OCI-LY1 (cell line): Measurements from ENCODE around the gene KLHL40.

Experiments used
- H2AFZ ChIP-seq: fragments of 200-600 bp; sonication (generic), shearing (Covaris generic); 2 replicates; pipeline ENCODE4 v1.6.0; 2014; ENCODE audit warnings: antibody characterized with exemption, mild to moderate bottlenecking, low read length
- H3F3A ChIP-seq: fragments of 200-600 bp; sonication (generic), shearing (Covaris generic); 2 replicates; pipeline ENCODE4 v1.6.0; 2014; ENCODE audit warnings: mild to moderate bottlenecking, antibody characterized with exemption, low read length, moderate library complexity; ENCODE audit not compliant: insufficient read depth
- H3K27ac ChIP-seq: fragments of 200-600 bp; sonication (generic); 2 replicates; pipeline ENCODE4 v1.5.1; 2014; ENCODE audit warnings: low read length, mixed run types, mild to moderate bottlenecking, low read depth; ENCODE audit not compliant: poor library complexity, severe bottlenecking
- H3K27me3 ChIP-seq: fragments of 200-600 bp; sonication (generic); 2 replicates; pipeline ENCODE4 v1.6.0; 2014; ENCODE audit warnings: antibody characterized with exemption, mild to moderate bottlenecking, low read length, moderate library complexity; ENCODE audit not compliant: insufficient read depth
- H3K36me3 ChIP-seq: fragments of 200-600 bp; sonication (generic); 2 replicates; pipeline ENCODE4 v1.6.1; 2014; ENCODE audit warnings: mild to moderate bottlenecking, antibody characterized with exemption, low read length, moderate library complexity, mixed read lengths; ENCODE audit not compliant: insufficient read depth
- H3K4me1 ChIP-seq: fragments of 200-600 bp; sonication (generic); 2 replicates; pipeline ENCODE4 v1.5.1; 2014; ENCODE audit warnings: mild to moderate bottlenecking, low read length, moderate library complexity; ENCODE audit not compliant: insufficient read depth, severe bottlenecking
- H3K4me2 ChIP-seq: fragments of 200-600 bp; sonication (generic), shearing (Covaris generic); 2 replicates; pipeline ENCODE4 v1.6.1; 2014; ENCODE audit warnings: low read length
- H3K4me3 ChIP-seq: fragments of 200-600 bp; sonication (generic); 2 replicates; pipeline ENCODE4 v1.5.1; 2014; ENCODE audit warnings: low read length, low read depth, mild to moderate bottlenecking, mixed read lengths; ENCODE audit not compliant: poor library complexity, severe bottlenecking
- H3K79me2 ChIP-seq: fragments of 200-600 bp; shearing (Covaris generic); 2 replicates; pipeline ENCODE4 v1.6.1; 2016; ENCODE audit warnings: mixed run types, low read length, mixed read lengths; ENCODE audit not compliant: insufficient read depth
- H3K9ac ChIP-seq: fragments of 200-600 bp; sonication (generic), shearing (Covaris generic); 2 replicates; pipeline ENCODE4 v1.6.1; 2014; ENCODE audit warnings: mild to moderate bottlenecking, low read length, mixed read lengths
- H3K9me2 ChIP-seq: fragments of 200-600 bp; sonication (generic), shearing (Covaris generic); 2 replicates; pipeline ENCODE4 v1.6.1; 2014; ENCODE audit warnings: low read depth, mild to moderate bottlenecking, low read length, mixed read lengths
- H3K9me3 ChIP-seq: fragments of 200-600 bp; shearing (Covaris generic); 2 replicates; pipeline ENCODE4 v1.6.1; 2014; ENCODE audit warnings: low read length, mixed read lengths
- H4K20me1 ChIP-seq: fragments of 200-600 bp; sonication (generic), shearing (Covaris generic); 2 replicates; pipeline ENCODE4 v1.6.0; 2016; ENCODE audit warnings: mild to moderate bottlenecking, low read length; ENCODE audit not compliant: insufficient read depth
- EZH2 ChIP-seq: fragments of 200-600 bp; sonication (generic), shearing (Covaris generic); IDR thresholded peaks from 2 replicates; pipeline ENCODE4 v1.8.0; 2017; ENCODE audit warnings: borderline replicate concordance, mixed run types, mild to moderate bottlenecking, antibody characterized with exemption, low read length, moderate library complexity, mixed read lengths
- TF ChIP-seq, protein P1 (sequence below): fragments of 200-600 bp; sonication (generic), shearing (Covaris generic); IDR thresholded peaks from 2 replicates; pipeline ENCODE4 v1.5.1; 2017; ENCODE audit warnings: mild to moderate bottlenecking, antibody characterized with exemption, low read length, moderate library complexity, mixed read lengths

KLHL40 gene

DNA sequence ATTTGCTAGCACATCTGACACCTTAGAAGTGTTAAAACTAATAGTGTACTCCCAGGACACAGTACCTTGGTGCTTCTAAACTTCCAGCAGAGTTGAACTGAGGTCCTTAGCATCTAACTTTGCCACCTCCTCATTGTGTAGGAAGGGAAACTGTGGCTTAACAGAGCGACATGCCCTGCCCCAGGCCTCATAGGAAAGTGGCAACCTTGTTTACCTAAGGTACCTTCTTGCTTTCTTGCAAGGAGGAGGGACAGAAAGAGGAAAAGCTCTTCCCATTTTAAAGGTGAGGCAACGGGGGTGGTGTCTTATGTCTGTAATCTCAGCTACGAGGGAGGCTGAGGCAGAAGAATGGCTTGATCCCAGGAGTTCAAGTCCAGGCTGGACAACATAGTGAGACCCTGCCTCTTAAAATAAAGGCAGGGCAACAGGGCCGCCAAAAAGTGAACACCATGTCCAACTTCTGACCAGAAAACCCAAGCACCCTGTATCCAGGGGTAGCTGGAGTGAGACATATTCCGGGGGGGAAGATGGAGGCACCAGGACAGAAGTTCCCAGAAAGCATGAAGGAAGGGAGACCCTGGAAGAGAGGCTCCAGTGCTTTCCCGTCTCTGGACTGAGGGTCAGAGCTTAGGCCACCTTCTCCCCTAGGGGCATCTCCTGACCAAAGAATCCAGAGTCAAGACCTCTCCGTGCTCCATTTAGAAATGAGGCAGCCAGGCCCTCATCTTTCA, 540 bp upstream of the KLHL40 start:
- Histone ChIP-seq H3F3A (no peaks in the 10 kb centered on the region), H3K9me3 (no peaks in the 10 kb centered on the region), H3K27ac (no peak overlapping the region), H3K4me2 (no peak overlapping the region), H3K27me3 (no peaks in the 10 kb centered on the region), H3K79me2 (no peaks in the 10 kb centered on the region), H2AFZ (no peak overlapping the region), H3K9me2 (no peaks in the 10 kb centered on the region), H3K9ac (no peak overlapping the region), H3K36me3 (no peaks in the 10 kb centered on the region), H3K4me1 (no peaks in the 10 kb centered on the region), H3K4me3 (no peak overlapping the region), H4K20me1 (no peaks in the 10 kb centered on the region)
- TF ChIP-seq EZH2, result no peak
- TF ChIP-seq, protein P1, sequence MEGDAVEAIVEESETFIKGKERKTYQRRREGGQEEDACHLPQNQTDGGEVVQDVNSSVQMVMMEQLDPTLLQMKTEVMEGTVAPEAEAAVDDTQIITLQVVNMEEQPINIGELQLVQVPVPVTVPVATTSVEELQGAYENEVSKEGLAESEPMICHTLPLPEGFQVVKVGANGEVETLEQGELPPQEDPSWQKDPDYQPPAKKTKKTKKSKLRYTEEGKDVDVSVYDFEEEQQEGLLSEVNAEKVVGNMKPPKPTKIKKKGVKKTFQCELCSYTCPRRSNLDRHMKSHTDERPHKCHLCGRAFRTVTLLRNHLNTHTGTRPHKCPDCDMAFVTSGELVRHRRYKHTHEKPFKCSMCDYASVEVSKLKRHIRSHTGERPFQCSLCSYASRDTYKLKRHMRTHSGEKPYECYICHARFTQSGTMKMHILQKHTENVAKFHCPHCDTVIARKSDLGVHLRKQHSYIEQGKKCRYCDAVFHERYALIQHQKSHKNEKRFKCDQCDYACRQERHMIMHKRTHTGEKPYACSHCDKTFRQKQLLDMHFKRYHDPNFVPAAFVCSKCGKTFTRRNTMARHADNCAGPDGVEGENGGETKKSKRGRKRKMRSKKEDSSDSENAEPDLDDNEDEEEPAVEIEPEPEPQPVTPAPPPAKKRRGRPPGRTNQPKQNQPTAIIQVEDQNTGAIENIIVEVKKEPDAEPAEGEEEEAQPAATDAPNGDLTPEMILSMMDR, result no peak

DNA sequence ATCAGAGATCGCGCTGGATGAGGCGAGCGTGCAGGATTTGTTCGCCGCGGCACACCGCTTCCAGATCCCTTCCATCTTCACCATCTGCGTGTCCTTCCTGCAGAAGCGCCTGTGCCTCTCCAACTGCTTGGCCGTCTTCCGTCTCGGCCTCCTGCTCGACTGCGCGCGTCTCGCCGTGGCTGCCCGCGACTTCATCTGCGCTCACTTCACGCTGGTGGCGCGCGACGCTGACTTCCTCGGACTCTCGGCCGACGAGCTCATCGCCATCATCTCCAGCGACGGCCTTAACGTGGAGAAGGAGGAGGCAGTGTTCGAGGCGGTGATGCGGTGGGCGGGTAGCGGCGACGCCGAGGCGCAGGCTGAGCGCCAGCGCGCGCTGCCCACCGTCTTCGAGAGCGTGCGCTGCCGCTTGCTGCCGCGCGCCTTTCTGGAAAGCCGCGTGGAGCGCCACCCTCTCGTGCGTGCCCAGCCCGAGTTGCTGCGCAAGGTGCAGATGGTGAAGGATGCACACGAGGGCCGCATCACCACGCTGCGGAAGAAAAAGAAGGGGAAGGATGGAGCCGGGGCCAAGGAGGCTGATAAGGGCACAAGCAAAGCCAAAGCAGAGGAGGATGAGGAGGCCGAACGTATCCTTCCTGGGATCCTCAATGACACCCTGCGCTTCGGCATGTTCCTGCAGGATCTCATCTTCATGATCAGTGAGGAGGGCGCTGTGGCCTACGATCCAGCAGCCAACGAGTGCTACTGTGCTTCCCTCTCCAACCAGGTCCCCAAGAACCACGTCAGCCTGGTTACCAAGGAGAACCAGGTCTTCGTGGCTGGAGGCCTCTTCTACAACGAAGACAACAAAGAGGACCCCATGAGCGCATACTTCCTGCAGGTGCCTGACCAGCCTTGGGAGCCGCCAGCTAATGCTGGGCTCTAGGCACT, 819 bp downstream of the KLHL40 start:
- Histone ChIP-seq H3K9me2 (no peaks in the 10 kb centered on the region), H3F3A (no peaks in the 10 kb centered on the region), H4K20me1 (no peaks in the 10 kb centered on the region), H3K27ac (no peak overlapping the region), H3K9me3 (no peaks in the 10 kb centered on the region), H3K79me2 (no peaks in the 10 kb centered on the region), H3K36me3 (no peaks in the 10 kb centered on the region), H2AFZ (no peak overlapping the region), H3K9ac (no peak overlapping the region), H3K4me1 (no peaks in the 10 kb centered on the region), H3K4me3 (no peak overlapping the region), H3K4me2 (no peak overlapping the region), H3K27me3 (no peaks in the 10 kb centered on the region)
- no peak for TF ChIP-seq EZH2
- TF ChIP-seq, protein P1, result no peak

DNA sequence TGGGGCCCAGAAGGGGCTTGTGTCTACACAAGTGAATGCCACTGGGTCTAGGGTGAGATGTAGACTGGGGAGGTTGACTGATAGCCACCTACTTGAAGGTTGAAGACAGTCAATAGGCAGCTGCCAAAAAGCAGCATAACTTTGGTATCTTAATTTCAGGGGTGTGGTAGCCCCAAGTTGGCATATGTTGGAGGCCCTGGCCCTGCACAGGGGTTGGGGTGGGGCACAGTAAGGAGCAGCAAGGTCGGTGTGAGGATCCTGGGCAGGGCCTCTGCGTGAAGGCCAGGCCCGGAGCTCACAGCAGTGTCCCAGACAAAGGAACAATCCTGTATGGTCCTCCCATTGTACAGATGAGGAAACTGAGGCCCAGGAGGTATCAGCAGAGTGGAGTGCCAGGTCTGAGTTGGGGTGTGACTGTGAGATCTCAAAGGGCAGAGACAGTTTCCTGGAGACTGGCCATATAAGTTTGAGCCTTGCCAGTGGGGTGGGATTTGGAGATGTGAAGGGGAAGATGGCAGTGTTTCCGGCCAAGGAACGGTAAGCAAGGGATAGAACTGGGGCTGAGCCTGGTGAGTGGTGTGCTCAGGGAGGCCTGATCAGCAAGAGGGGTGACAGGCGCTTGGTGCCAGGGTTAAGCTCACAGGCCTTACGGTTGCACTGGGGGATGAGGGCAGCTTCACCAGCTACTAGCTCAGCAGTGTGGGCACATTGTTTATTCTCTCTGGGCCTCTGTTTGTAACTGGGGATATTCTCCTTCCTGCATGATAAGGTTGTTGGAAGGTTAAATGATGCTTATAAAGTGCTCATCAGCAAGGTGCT, 1.7 kb downstream of the KLHL40 start:
- Histone ChIP-seq H3K79me2 (no peaks in the 10 kb centered on the region), H3K36me3 (no peaks in the 10 kb centered on the region), H3K4me2 (no peak overlapping the region), H3K27ac (no peak overlapping the region), H3K4me1 (no peaks in the 10 kb centered on the region), H3K4me3 (no peak overlapping the region), H2AFZ (no peak overlapping the region), H3K27me3 (no peaks in the 10 kb centered on the region), H3K9me2 (no peaks in the 10 kb centered on the region), H3K9ac (no peak overlapping the region), H4K20me1 (no peaks in the 10 kb centered on the region), H3K9me3 (no peaks in the 10 kb centered on the region), H3F3A (no peaks in the 10 kb centered on the region)
- no peak for TF ChIP-seq EZH2
- TF ChIP-seq, protein P1, result no peak
